Smooth muscle cell (in vitro differentiated cells): ENCODE results near the gene RNF207. TPM values are rescaled to one million over a fixed set of nuclear protein-coding genes. Genes with fewer than 3 reads are reported as not detected.

Experiments
- DNase-seq: peaks from one replicate; lab custom pipeline; 2025; ENCODE audit not compliant: unreplicated experiment; lab: John Stamatoyannopoulos, UW
- H2AFZ ChIP-seq: fragments of 200-600 bp; sonication (generic); 2 replicates; pipeline ENCODE4 v1.6.0; 2016; ENCODE audit warnings: antibody characterized with exemption, low read depth, mild to moderate bottlenecking
- H3F3A ChIP-seq: fragments of 200-600 bp; sonication (generic); 2 replicates; pipeline ENCODE4 v1.6.0; 2017; ENCODE audit warnings: antibody characterized with exemption, low read depth
- H3K27ac ChIP-seq: fragments of 200-600 bp; sonication (generic); 2 replicates; pipeline ENCODE4 v1.5.1; 2016; ENCODE audit warnings: low read depth, mild to moderate bottlenecking
- H3K27me3 ChIP-seq: fragments of 200-600 bp; sonication (generic); 2 replicates; pipeline ENCODE4 v1.6.1; 2016; ENCODE audit warnings: low read depth, mild to moderate bottlenecking
- H3K36me3 ChIP-seq: fragments of 200-600 bp; sonication (generic); 2 replicates; pipeline ENCODE4 v1.5.1; 2016; ENCODE audit warnings: low read depth
- H3K4me1 ChIP-seq: fragments of 200-600 bp; sonication (generic); 2 replicates; pipeline ENCODE4 v1.5.1; 2016; ENCODE audit warnings: low read depth
- H3K4me2 ChIP-seq: fragments of 200-600 bp; sonication (generic); 2 replicates; pipeline ENCODE4 v1.6.0; 2016; ENCODE audit warnings: mild to moderate bottlenecking
- H3K4me3 ChIP-seq: fragments of 200-600 bp; sonication (generic); 2 replicates; pipeline ENCODE4 v1.5.1; 2016; ENCODE audit warnings: mild to moderate bottlenecking
- H3K79me2 ChIP-seq: fragments of 200-600 bp; sonication (generic); 2 replicates; pipeline ENCODE4 v1.6.0; 2016; ENCODE audit warnings: low read depth, mild to moderate bottlenecking
- H3K9ac ChIP-seq: fragments of 200-600 bp; sonication (generic); 2 replicates; pipeline ENCODE4 v1.6.0; 2016; ENCODE audit warnings: low read depth
- H3K9me3 ChIP-seq: fragments of 200-600 bp; sonication (generic); replicated peaks from 2 replicates; pipeline ENCODE4 v1.5.1; 2016; ENCODE audit warnings: low read depth
- H4K20me1 ChIP-seq: fragments of 200-600 bp; sonication (generic); 2 replicates; pipeline ENCODE4 v1.6.0; 2016; ENCODE audit warnings: low read depth
- WGBS: methylation state at CpG from one replicate; pipeline ENCODE4 v1.1.7; 2016; ENCODE audit warnings: low lambda C conversion rate; 5-methylcytosine and 5-hydroxymethylcytosine counted together
- polyA plus RNA-seq: library from polyadenylated mRNA; unstranded; fragments of >200 nt; fragmentation: Nextera tagmentation; extraction: Ambion mirVana; gene quantifications from 2 replicates; pipeline ENCODE4 v1.2.1, GENCODE V29; 2016
- total RNA-seq: library from RNA; depleted of rRNA; stranded (reverse); fragments of >200 nt; gene quantifications from 2 replicates; pipeline ENCODE4 v1.2.3, GENCODE V29; 2014
- TF ChIP-seq, protein P1 (sequence below): fragments of 200-600 bp; sonication (generic); IDR thresholded peaks from 2 replicates; pipeline ENCODE4 v1.5.1; 2017; ENCODE audit warnings: borderline replicate concordance, mild to moderate bottlenecking, antibody characterized with exemption; ENCODE audit not compliant: insufficient read depth, poor library complexity, severe bottlenecking

Gene RNF207
- total and polyA plus RNA-seq, 2 experiments from 2014 or later = 1.8 to 2.0 TPM

DNA sequence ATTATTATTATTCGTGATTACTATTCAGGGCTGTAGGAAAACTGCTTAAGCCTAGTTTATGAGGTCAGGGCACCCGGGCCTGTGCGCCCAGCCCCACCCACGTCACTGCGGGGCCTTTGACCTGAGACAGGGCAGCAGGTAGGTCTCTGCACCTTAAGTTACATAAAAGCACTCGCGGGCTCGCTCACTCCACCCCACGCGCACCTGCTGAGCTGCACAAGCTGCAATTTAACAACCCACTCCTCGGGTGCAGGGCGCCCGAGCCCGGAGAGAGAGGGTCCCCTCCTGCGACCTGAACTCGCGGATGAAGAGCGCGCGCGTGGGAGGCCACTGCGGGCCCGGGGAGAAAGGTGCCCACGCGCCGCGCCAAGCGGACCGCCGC lies 29.4 kb downstream of the RNF207 start:
- WGBS = 0% methylated on average over 23 of the region's 30 CpGs
- peaks cover 16% of the 10 kb centered on the region for H4K20me1 ChIP-seq
- H3K9me3 ChIP-seq = no peaks in the 10 kb centered on the region
- H3K27ac ChIP-seq = no peak overlapping the region
- peak overlapping the region; percentile 41 for H3K9ac ChIP-seq
- peaks cover 21% of the 10 kb centered on the region for H3K27me3 ChIP-seq
- no peak overlapping the region for H2AFZ ChIP-seq
- H3F3A ChIP-seq = no peaks in the 10 kb centered on the region
- peak overlapping the region; percentile 62 for H3K4me3 ChIP-seq
- H3K79me2 ChIP-seq = peaks cover 14% of the 10 kb centered on the region
- TF ChIP-seq, protein P1, sequence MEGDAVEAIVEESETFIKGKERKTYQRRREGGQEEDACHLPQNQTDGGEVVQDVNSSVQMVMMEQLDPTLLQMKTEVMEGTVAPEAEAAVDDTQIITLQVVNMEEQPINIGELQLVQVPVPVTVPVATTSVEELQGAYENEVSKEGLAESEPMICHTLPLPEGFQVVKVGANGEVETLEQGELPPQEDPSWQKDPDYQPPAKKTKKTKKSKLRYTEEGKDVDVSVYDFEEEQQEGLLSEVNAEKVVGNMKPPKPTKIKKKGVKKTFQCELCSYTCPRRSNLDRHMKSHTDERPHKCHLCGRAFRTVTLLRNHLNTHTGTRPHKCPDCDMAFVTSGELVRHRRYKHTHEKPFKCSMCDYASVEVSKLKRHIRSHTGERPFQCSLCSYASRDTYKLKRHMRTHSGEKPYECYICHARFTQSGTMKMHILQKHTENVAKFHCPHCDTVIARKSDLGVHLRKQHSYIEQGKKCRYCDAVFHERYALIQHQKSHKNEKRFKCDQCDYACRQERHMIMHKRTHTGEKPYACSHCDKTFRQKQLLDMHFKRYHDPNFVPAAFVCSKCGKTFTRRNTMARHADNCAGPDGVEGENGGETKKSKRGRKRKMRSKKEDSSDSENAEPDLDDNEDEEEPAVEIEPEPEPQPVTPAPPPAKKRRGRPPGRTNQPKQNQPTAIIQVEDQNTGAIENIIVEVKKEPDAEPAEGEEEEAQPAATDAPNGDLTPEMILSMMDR = no peak
- H3K36me3 ChIP-seq = peaks cover 5% of the 10 kb centered on the region
- peaks cover 12% of the 10 kb centered on the region for H3K4me1 ChIP-seq
- H3K4me2 ChIP-seq = peak overlapping the region; percentile 87
- DNase-seq = no peak

DNA sequence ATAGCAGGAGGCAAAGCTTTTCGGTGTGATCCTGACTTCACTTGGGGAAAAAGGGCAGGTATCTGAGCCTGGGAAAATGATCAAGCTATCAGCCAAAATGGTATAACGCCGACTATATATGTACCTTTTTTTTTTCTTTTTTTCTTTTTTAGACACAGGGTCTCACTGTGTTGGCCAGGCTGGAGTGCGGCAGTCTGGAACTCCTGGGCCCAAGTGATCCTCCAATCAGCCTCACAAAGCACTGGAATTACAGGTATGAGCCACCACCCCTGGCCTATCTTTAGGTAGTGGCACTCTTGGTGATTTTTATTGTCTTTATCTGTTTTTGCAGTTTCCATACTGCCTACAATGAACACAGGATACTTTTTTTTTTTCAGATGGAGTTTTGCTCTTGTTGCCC lies 31.2 kb downstream of the RNF207 start:
- Histone ChIP-seq H3K4me3 (no peak overlapping the region), H3F3A (no peaks in the 10 kb centered on the region), H4K20me1 (peaks cover 16% of the 10 kb centered on the region), H2AFZ (no peak overlapping the region), H3K27me3 (peaks cover 39% of the 10 kb centered on the region), H3K4me2 (no peak overlapping the region), H3K9me3 (no peaks in the 10 kb centered on the region), H3K9ac (no peak overlapping the region), H3K4me1 (peaks cover 27% of the 10 kb centered on the region), H3K27ac (no peak overlapping the region), H3K79me2 (peaks cover 14% of the 10 kb centered on the region), H3K36me3 (no peaks in the 10 kb centered on the region)
- 99% methylated on average over 4 of the region's 4 CpGs for WGBS
- TF ChIP-seq, protein P1 = no peak
- no peak for DNase-seq

- H3K9me3 ChIP-seq = no peaks in the 10 kb centered on the region
- H3K4me1 ChIP-seq = peaks cover 27% of the 10 kb centered on the region
- peaks cover 9% of the 10 kb centered on the region for H3K79me2 ChIP-seq
- no peak overlapping the region for H2AFZ ChIP-seq
- H3F3A ChIP-seq = no peaks in the 10 kb centered on the region
- no peak overlapping the region for H3K4me2 ChIP-seq
- no peak for DNase-seq
- peaks cover 6% of the 10 kb centered on the region for H4K20me1 ChIP-seq
- H3K27ac ChIP-seq = no peak overlapping the region
- H3K4me3 ChIP-seq = no peak overlapping the region
- TF ChIP-seq, protein P1 = no peak
- no peaks in the 10 kb centered on the region for H3K36me3 ChIP-seq
- 29% methylated on average over 7 of the region's 7 CpGs for WGBS
- H3K9ac ChIP-seq = no peak overlapping the region
- peaks cover 61% of the 10 kb centered on the region for H3K27me3 ChIP-seq
Measured at GRCh38 chr1:6239213-6239752, 33.4 kb downstream of the RNF207 start.
